ENCODE results near the gene SLC22A14. TPM values are rescaled to one million over a fixed set of nuclear protein-coding genes. Genes with fewer than 3 reads are reported as not detected.

SLC22A14 gene
- total RNA-seq (not detected in 2 replicates), polyA plus RNA-seq (0.10 TPM in 1 of 2 replicates, not detected in the other), polyA minus RNA-seq (0.42 TPM in 1 of 2 replicates, not detected in the other), Bru-seq, nascent RNA (percentile 18 among the genes with signal in this experiment), BruChase-seq, experiment 1, labeled RNA remaining after a 6-hour chase (percentile 42 among the genes with signal in this experiment), BruChase-seq, experiment 2, labeled RNA remaining after a 2-hour chase (percentile 26 among the genes with signal in this experiment)
- polyA plus RNA-seq (2011; cell fraction: cytosol; rRNA removed) = 0.03 TPM in 1 of 2 replicates, not detected in the other
- 0.21 and 0.24 TPM in 2 replicates for polyA plus RNA-seq (2011; cell fraction: nucleus; rRNA removed)
- polyA plus RNA-seq (2012) = not detected in 2 replicates
- not detected for polyA minus RNA-seq (2011; cell fraction: cytosol; rRNA and poly(A)+ RNA removed)
- 0.29 TPM in 1 of 2 replicates, not detected in the other for polyA minus RNA-seq (2011; cell fraction: nucleus; rRNA and poly(A)+ RNA removed)
- long read RNA-seq = 0 reads

GRCh38 chr3:38281895-38282686 is at the start of gene SLC22A14:
Gene SLC22A14, plus strand, starts transcription at chr3:38282294. Its CDS starts 23,733 bp downstream, at chr3:38306027.
- H3K4me2 ChIP-seq (ENCODE audit: insufficient read depth, low read length) = no peak within 1 kb of the TSS
- no peaks in the 10 kb centered on the region for H4K20me1 ChIP-seq (replicated peaks; ENCODE audit: control insufficient read depth, extremely low read depth, insufficient read depth, low read length)
- ChIA-PET POLR2A (no interaction called here), CTCF (interaction anchor here (0.6 to 1.0 kb wide), 3 partner anchors 16 to 308 kb away, joined by 3 to 4 read pairs (median 3); no protein-coding TSS in a partner anchor)
- dilution Hi-C loops (cut with MboI; ENCODE audit: extremely low pct_ligation_motif_present, low sequenced_read_pairs) = no loop called here
- H3K9me3 ChIP-seq (replicated peaks; ENCODE audit: control insufficient read depth, insufficient read depth, low read length) = no peaks in the 10 kb centered on the region
- H3K9ac ChIP-seq (replicated peaks; ENCODE audit: extremely low read depth, insufficient read depth, low read length) = no peak within 1 kb of the TSS
- no peak within 1 kb of the TSS for H3K4me3 ChIP-seq (replicated peaks in 1 of 3; ENCODE audit: insufficient read depth in 1 of 3, low read depth in 1 of 3, low read length in 3 of 3)
- intact Hi-C loops (cut with micrococcal nuclease) = no loop called here
- H2AFZ ChIP-seq (ENCODE audit: low read depth, low read length) = no peak within 1 kb of the TSS
- TF ChIP-seq EZH2 (IDR thresholded peaks at IDR 0.05; ENCODE audit: borderline replicate concordance, low read depth, low read length, severe bottlenecking) = no peak
- TF ChIP-seq MAX (IDR thresholded peaks at IDR 0.05; ENCODE audit: insufficient read depth, insufficient read length) = no peak
- no peak for TF ChIP-seq POLR2AphosphoS5 (IDR thresholded peaks at IDR 0.05; ENCODE audit: insufficient read depth, low read depth, low read length)
- no peak for TF ChIP-seq MYC (IDR thresholded peaks at IDR 0.05; ENCODE audit: low read depth, low read length)
- TF ChIP-seq GATA2 (IDR thresholded peaks at IDR 0.05; ENCODE audit: insufficient read depth, insufficient read length, low read depth, low read length) = no peak
- TF ChIP-seq FOS (IDR thresholded peaks at IDR 0.05; ENCODE audit: borderline replicate concordance, insufficient read depth, low read length) = no peak
- TF ChIP-seq POLR2A (IDR thresholded peaks at IDR 0.05; ENCODE audit: low read depth, low read length) = no peak
- TF ChIP-seq JUN (IDR thresholded peaks at IDR 0.05; ENCODE audit: borderline replicate concordance, insufficient read depth, insufficient read length, low read depth) = no peak
- TF ChIP-seq CTCF (IDR thresholded peaks at IDR 0.05; ENCODE audit: extremely low read depth in 1 of 2, insufficient read depth in 1 of 2, low read depth in 1 of 2, low read length in 2 of 2) = no peak
- DNase-seq (ENCODE audit: low read depth, low spot score) (no peak), FAIRE-seq (no peak)
- H3K4me1 ChIP-seq (ENCODE audit: control insufficient read depth, extremely low read depth, insufficient read depth, low read length) = no peaks in the 10 kb centered on the region
- H3K79me2 ChIP-seq (ENCODE audit: control insufficient read depth, insufficient read depth, low read length) = no peaks in the 10 kb centered on the region
- no peaks in the 10 kb centered on the region for H3K36me3 ChIP-seq (ENCODE audit: control insufficient read depth in 2 of 2, extremely low read depth in 1 of 2, insufficient read depth in 2 of 2, low read length in 2 of 2)
- no peaks in the 10 kb centered on the region for H3K9me1 ChIP-seq (replicated peaks; ENCODE audit: control insufficient read depth, extremely low read depth, insufficient read depth, low read length)
- no peaks in the 10 kb centered on the region for H3K27me3 ChIP-seq (ENCODE audit: control insufficient read depth in 2 of 2, insufficient read depth in 2 of 2, low read length in 2 of 2)
- no peak within 1 kb of the TSS for H3K27ac ChIP-seq (ENCODE audit: insufficient read depth, low read depth, low read length)
- BruUV-seq (replicated peaks) = no TSS peak

Data from endothelial cell of umbilical vein (primary cell).